SK-N-MC (cell line): ENCODE results near the gene CCDC152.

Experiments used
- DNase-seq: peaks from one replicate; pipeline ENCODE4 v3.0.0-alpha.2; 2011; ENCODE audit warnings: low read depth, low spot score
- H3K27ac ChIP-seq: fragments of 200-600 bp; sonication (generic); 2 replicates; pipeline ENCODE4 v1.5.1; 2016; ENCODE audit warnings: mixed run types
- H3K36me3 ChIP-seq: fragments of 200-600 bp; sonication (generic); 2 replicates; pipeline ENCODE4 v1.6.1; 2017; ENCODE audit warnings: antibody characterized with exemption, low read length, mixed read lengths; ENCODE audit not compliant: insufficient read depth
- H3K4me3 ChIP-seq: fragments of 200-600 bp; sonication (generic); 2 replicates; pipeline ENCODE4 v1.5.1; 2016
- H3K9ac ChIP-seq: fragments of 200-600 bp; sonication (generic); 2 replicates; pipeline ENCODE4 v1.8.0; 2017; ENCODE audit warnings: mixed run types, mixed read lengths; ENCODE audit not compliant: insufficient read length
- H3K9me3 ChIP-seq: fragments of 200-600 bp; sonication (generic); 2 replicates; pipeline ENCODE4 v1.6.1; 2017; ENCODE audit warnings: low read depth, mild to moderate bottlenecking, antibody characterized with exemption, low read length, moderate library complexity, mixed read lengths
- EZH2 ChIP-seq: fragments of 200-600 bp; sonication (generic); IDR thresholded peaks from one replicate; pipeline ENCODE4 v1.6.1; 2017; ENCODE audit warnings: antibody characterized with exemption
- FOXP2 ChIP-seq: optimal IDR thresholded peaks from 2 replicates; pipeline ENCODE3; 2011; ENCODE audit warnings: mild to moderate bottlenecking, moderate library complexity; ENCODE audit not compliant: insufficient read depth; ENCODE audit errors: extremely low read length, control extremely low read depth
- POLR2AphosphoS5 ChIP-seq: IDR thresholded peaks from 2 replicates; pipeline ENCODE4 v1.6.1; 2012; ENCODE audit warnings: mild to moderate bottlenecking, low read depth, low read length, borderline replicate concordance

Gene CCDC152

DNA sequence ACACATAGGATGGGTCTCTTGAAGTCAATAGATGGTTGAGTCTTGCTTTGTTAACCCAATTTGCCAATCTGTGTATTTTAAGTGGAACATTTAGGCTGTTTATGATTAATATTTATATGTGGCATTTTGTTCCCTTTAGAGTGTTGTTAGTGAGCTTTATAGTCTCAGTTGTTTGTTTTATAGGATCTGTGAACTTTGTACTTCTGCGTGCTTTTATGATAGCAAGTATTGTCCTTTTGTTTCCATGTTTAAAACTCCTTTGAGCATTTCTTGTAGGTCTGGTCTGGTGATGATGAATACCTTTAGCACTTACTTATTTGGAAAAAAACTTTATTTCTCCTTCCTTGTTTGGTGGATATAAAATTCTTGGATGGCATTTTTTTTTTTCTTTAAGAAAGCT is 31.2 kb downstream of the CCDC152 start:
- TF ChIP-seq EZH2 (no peak), POLR2AphosphoS5 (no peak), FOXP2 (no peak)
- H3K36me3 ChIP-seq: peaks cover 27% of the 10 kb centered on the region
- no peak for DNase-seq
- H3K9me3 ChIP-seq: peaks cover 16% of the 10 kb centered on the region; the same call in 1 of the 2 replicates
- no peak overlapping the region for H3K4me3 ChIP-seq
- no peak overlapping the region for H3K27ac ChIP-seq
- no peak overlapping the region for H3K9ac ChIP-seq

DNA sequence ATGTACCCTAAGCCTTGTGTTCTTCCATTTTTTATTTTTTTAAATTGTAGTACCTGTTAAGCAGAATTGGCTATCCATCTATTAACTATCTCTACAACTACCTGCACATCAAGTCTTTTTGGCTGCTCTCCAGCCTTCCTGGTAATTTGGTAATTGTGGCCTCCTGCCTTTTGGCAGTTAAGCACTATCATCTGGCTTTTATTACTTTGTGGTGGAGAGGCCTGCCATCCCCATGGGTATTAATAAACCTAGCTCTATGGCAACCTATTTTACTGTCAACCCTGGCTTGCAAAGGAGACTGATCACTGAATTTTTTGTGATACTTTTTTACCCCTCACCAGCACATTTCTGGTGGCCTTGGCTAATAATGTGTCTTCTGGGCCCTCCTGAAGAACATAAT is 34.5 kb downstream of the CCDC152 start:
- H3K27ac ChIP-seq: no peak overlapping the region
- no peak for DNase-seq
- H3K36me3 ChIP-seq: peaks cover 26% of the 10 kb centered on the region
- no peak overlapping the region for H3K9ac ChIP-seq
- no peak for TF ChIP-seq FOXP2
- H3K4me3 ChIP-seq: peak overlapping the region; percentile 30; the same call in 1 of the 2 replicates
- H3K9me3 ChIP-seq: peaks cover 14% of the 10 kb centered on the region; the same call in 1 of the 2 replicates

DNA sequence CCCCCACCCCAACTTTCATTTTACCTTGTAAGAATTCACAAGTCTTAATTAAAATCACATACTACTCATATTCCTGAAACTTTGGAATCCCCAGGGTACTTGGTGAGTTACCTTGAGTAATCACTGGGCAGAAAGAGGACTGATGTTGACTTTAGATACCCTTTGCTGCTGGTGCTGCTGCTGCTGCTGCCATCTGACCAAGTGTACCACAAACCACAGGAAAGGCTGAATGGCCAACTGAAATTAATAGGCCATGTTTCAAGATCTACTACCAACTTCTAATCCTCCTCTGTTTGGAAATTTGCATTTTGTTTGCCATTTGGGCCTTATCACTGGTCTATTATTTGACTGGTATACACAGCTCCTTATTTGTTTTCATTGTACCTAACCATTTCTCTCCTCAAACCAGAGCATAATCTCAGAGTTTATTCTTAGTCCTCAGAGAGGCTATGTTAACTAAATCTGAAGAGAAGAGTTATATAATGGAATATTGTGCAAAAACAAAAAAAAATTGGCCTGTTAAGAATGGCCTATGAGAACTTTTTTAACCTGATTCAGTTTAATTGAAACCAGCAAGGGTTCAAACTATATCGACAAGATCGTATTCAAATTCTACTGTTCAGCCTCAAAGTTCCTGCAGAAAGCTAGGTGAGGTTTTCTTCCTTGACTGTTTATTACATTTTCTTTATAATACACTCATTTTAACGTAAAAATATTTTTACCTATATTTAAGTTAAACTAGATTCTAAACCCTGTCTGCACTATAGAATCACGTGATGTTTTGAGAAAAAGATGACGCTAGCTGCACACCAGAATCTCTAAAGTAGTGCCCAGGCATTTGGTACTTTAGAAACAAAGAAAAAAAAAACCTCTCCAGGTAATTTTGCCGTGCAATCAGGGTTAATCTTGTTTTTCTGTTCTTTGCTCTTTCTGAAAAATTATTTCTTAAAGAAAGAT is 41.9 kb downstream of the CCDC152 start:
- DNase-seq: no peak
- Histone ChIP-seq H3K9ac (no peak overlapping the region), H3K36me3 (peaks cover 80% of the 10 kb centered on the region), H3K9me3 (peaks cover 12% of the 10 kb centered on the region; the same call in 1 of the 2 replicates), H3K27ac (peak overlapping the region; percentile 14; the same call in 1 of the 2 replicates), H3K4me3 (no peak overlapping the region)
- TF ChIP-seq EZH2 (no peak), POLR2AphosphoS5 (no peak), FOXP2 (no peak)

DNA sequence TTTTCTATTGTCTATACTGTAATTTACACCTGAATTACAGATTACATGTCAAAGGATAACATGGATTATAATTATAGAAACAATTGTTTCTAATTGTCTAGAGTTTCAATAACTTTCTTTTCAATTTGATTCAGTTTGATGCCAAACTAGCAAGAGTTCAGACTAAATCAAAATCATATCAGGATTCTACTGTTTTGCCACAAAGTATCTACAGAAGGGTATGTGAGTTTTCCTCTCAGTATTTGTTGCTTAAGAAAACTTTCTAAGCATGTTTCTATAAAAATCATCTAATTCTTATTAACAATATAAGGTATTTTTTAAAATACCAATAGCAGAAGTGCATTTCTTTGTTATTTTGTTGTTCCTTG is 42.6 kb downstream of the CCDC152 start:
- no peak for TF ChIP-seq EZH2
- TF ChIP-seq FOXP2: no peak
- TF ChIP-seq POLR2AphosphoS5: no peak
- Histone ChIP-seq H3K27ac (no peak overlapping the region), H3K9me3 (peaks cover 9% of the 10 kb centered on the region; the same call in 1 of the 2 replicates), H3K36me3 (peaks cover 82% of the 10 kb centered on the region), H3K9ac (no peak overlapping the region), H3K4me3 (no peak overlapping the region)
- no peak for DNase-seq

DNA sequence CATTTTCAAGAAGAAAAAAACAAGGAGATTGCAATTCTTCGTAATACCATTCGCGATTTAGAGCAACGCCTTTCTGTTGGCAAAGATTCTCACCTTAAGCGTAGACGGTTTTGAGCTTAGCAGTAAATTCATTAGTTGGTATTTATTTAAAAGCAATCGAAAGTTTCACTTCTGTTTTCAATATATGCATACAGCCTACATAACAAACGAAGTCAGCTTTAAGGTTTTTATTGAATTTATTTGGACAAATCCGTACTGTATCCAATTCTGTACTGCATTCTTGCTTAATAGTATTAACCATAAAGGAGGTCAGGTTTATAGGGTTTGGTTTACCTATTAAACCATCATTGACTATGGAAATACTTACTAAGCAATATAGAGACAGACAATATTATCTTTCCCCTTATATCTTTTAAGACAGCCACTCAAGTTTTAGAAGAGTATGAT is 43.1 kb downstream of the CCDC152 start:
- no peak for DNase-seq
- no peak overlapping the region for H3K9ac ChIP-seq
- H3K36me3 ChIP-seq: peaks cover 82% of the 10 kb centered on the region

DNA sequence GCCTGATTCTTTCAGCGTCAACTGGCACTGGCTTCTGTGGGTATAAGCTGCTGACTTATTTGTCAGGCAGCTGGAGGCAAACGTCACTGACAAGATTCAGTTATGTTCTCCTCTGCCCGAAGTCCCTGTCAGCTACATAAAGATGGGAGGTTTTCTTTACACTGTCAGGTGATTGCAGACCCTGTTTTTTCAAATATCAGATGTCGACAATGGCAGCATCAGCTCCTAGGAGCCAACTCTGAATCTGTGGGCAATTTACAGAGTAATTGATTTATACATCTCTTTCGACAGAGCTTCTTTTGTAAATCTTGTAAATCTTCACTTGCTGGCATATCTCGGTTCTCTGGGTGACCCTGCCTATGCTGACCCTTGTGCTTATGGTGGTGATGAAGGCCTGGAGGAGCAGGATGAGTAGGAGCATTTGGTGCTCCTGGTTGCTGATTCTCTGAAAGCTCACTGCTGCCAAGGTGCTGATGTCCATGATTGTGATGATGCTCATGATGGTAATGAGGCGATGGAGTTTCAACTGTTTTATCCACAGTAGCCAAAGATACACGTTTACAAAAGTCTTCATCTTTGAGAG is 44.2 kb downstream of the CCDC152 start:
- Histone ChIP-seq H3K9ac (no peak overlapping the region), H3K9me3 (peaks cover 9% of the 10 kb centered on the region; the same call in 1 of the 2 replicates), H3K36me3 (peaks cover 90% of the 10 kb centered on the region), H3K27ac (no peak overlapping the region), H3K4me3 (no peak overlapping the region)
- no peak for TF ChIP-seq POLR2AphosphoS5
- TF ChIP-seq EZH2: no peak
- TF ChIP-seq FOXP2: no peak
- DNase-seq: no peak

More for the DNA sequence above, 43.1 kb downstream of the CCDC152 start:
- no peak overlapping the region for H3K4me3 ChIP-seq
- peaks cover 9% of the 10 kb centered on the region; the same call in 1 of the 2 replicates for H3K9me3 ChIP-seq
- peak overlapping the region; percentile 38; the same call in 1 of the 2 replicates for H3K27ac ChIP-seq
- TF ChIP-seq POLR2AphosphoS5 (no peak), EZH2 (no peak), FOXP2 (no peak)

DNA sequence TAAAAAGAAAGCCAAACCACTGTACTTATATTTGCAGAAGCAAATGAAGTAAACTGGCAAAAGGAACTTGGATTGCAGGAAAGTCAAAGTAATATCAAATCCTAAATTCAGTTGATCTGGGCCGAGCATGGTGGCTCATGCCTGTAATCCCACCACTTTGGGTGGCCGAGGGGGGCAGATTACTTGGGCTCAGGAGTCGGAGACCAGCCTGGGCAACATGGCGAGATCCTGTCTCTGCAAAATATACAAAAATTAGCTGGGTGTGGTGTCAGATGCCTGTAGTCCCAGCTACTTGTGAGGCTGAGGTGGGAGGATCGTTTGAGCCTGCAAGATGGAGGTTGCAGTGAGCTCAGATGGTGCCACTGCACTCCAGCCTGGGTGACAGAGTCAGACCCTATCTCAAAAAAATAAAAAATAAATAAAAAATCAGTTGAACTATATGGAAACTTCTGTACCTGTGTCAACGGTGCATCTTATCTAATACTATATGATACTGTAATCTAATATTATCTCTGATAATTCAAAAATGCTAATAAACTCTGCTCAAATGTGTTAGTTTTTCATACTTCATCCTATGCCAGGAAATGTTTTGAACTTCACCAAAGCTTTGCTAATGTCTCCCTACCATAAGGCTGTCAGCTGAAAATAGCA is 45.0 kb downstream of the CCDC152 start:
- peaks cover 98% of the 10 kb centered on the region for H3K36me3 ChIP-seq
- H3K27ac ChIP-seq: no peak overlapping the region
- no peak for DNase-seq
- H3K9ac ChIP-seq: no peak overlapping the region
- peaks cover 9% of the 10 kb centered on the region; the same call in 1 of the 2 replicates for H3K9me3 ChIP-seq
- no peak for TF ChIP-seq POLR2AphosphoS5
- TF ChIP-seq FOXP2: no peak
- TF ChIP-seq EZH2: no peak
- no peak overlapping the region for H3K4me3 ChIP-seq
